KBM-7 (cell line): Measurements from ENCODE around the gene FBXO36.

Experiments used
- DNase-seq: peaks from one replicate; pipeline ENCODE4 v3.0.0-alpha.2; 2015
- in situ Hi-C: fragments of 300-500 bp; cut with MboI; formaldehyde crosslinking; loops from 2 replicates; pipeline ENCODE4 v1.14.3; 2020; ENCODE audit warnings: low sequenced_read_pairs, low pct_unique_long_range_greater_than_20kb, mixed read lengths

Gene FBXO36

DNA sequence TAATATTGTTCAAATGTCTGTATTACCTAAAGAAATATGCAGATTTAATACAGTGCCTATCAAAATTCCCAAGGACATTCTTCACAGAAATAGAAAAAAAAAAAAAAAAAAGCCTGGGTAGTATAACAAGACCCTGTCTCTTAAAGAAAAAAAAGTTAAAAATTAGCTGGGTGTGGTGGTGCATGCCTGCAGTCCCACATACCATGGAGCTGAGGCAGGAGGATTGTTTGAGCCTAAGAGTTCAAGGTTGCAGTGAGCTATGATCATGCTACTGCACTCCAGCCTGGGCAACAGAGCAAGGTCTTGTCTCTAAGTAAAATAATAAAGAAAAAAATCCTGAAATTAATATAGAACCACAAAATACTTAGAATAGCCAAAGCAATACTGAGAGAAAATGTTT, 94.5 kb downstream of the FBXO36 start:
- in situ Hi-C loops = loop anchor here (25.0 kb wide), 1 partner anchor 595 kb away; no protein-coding TSS in a partner anchor
- DNase-seq = no peak

DNA sequence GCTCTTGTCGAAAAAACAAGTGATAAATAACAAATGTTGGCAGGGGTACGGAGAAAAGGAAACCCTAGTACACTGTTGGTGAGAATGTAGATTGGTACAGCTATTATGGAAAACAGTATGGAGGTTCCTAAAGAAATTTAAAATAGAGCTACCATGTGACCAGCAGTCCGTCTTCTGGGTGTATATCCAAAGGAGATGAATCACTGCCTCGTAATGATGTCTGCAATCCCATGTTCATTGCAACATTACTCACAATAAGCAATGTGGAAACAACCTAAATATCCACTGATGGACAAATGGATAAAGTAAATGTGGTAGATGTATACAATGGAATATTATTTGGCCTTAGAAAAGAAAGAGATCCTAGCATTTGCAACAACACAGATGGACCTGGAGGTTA, 95.8 kb downstream of the FBXO36 start:
- DNase-seq = no peak
- in situ Hi-C loops = loop anchor here (25.0 kb wide), 1 partner anchor 594 kb away; no protein-coding TSS in a partner anchor

DNA sequence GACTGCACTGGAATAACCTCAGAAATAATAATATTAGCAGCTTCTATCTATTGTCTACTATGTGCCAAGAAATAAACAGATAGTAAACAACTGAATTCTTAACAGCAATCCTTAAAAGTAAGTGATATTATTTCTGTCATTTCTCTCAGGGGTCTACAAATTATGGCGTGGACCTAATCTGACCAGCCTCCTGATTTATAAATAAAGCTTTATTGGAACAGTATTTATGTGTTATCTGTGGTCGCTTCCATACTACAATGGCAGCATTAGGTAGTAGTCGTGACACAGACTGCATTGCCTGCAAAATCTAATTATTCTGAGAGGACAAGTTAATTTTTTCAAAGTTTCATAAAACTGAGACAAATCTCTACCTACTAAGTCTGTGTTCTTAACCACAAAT, 97.4 kb downstream of the FBXO36 start:
- no peak for DNase-seq
- in situ Hi-C loops = loop anchor here (25.0 kb wide), 1 partner anchor 593 kb away; no protein-coding TSS in a partner anchor

DNA sequence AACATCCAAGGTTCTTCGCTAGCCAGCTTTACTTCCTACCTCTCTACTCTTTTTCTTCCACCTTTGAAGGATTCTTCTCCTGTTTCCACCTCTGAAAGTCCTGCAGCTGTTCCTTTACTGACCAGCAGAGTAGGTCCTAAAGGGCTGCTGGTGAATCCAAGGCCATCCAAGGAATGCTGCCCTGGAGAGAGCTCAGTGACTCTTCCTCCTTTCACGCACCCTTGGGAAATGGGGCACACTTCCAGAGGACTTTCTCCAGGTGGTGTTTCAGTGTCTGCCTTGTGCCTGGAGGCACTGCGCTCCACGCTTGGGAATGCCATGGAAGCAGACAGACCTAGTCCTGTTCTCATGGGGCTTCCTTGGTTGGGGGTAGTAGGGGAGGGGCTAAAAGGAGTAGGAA, 101.0 kb downstream of the FBXO36 start:
- DNase-seq = no peak

DNA sequence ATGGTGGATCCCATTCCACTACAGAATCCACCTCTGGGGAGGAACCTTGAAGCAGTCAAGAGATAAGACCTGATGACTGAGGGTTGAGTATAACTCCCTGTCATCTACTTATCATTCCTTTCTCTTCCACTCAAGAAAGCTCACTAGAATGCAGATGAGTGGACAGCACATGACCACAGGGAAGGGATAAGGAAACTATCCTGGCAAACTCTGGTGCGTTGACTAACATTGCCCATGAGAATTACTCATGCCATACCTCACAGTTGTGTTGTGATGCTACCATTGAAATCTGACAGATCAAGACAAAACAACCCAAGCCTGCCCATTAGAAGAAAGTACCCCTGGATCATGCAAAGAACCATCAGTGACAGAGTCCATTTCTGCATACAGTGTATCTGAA, 119.9 kb downstream of the FBXO36 start:
- in situ Hi-C loops = no loop called here
- no peak for DNase-seq

More for the DNA sequence above, 101.0 kb downstream of the FBXO36 start:
- in situ Hi-C loops = loop anchor here (25.0 kb wide), 1 partner anchor 589 kb away; no protein-coding TSS in a partner anchor

DNA sequence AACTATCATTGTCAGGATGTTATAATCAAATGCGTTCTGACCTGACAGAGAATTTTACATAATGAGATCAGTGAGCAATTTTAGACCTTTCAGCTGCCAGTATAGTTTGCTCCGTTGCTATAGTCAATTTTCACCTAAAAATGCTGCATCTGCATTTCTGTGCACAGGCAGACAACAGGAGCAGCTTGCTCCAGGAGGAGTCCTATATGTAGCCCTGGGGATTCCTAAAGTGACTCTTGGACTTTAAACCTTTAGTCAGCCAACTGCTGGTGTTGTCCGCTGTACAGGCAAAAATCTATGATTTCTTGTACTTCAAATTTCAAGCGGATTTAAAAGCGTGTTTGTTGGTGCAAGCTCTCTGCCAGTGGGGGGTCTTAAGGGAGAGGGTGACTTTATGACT, 120.7 kb downstream of the FBXO36 start:
- in situ Hi-C loops = no loop called here
- DNase-seq = no peak

DNA sequence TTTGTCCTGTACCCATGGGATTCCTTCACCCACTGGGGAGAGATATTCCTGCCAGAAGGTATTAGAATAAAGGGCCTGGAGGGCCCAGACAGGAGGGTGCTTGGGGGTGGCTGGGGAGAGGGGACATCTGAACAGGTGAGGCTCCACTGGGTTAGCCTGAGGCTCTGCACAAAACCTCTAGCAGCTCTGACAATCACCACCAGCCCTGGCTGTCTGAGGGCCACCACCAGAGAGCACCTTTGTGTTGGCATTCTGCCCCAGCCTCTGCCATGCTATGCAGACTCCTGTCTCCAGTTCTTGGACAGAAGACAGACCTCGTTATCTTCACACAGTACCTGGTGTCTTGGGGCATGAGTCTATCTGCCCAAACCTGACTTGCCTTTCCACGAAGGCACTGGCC, 121.2 kb downstream of the FBXO36 start:
- DNase-seq = no peak
- in situ Hi-C loops = no loop called here

DNA sequence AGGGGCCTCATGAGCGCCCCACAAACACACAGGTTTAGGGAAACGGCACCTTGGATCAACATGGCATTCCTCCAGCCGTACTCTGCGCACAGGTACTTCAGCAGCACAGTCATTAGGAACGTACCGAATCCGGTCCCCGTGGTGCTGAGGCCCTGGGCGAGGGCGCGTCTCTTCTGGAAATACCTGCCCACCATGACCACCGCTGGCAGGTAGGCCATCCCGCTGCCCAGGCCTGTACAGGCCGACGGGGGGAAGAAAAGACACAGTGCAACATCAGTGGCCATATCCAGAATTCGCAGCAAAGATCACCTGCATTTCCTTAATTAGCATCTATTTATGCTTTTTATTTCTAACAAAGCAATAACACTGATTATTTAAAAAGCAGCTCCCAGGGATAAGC, 124.2 kb downstream of the FBXO36 start:
- in situ Hi-C loops = no loop called here

DNA sequence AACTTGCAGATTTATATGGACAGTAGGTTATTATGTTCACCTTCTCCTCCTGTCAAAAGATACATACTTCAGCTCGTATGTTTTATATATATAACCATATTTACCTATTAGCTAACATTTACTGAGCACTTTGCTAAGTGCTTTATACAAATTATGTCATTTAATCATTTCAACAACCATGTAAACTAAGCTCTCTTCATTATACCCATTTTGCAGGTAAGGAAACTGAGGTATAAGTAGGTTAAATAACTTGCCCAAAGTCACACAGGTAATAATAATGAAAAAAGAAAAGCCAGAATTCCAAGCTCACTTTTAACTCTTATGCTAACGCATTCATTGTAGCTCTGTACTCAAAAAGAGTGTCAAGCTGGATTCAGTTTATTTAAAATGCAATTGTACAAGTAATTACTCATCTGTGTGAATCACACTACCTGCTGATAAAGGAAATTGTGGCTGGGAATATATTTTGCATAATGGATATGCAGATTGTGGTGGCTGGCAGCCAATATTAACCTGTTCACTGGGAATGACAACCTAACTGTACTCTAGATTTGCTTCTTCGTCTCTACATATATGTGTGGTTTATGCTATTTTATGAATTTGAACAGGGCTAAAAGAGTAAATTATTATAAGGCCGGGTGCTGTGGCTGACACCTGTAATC, 125.8 kb downstream of the FBXO36 start:
- in situ Hi-C loops = no loop called here
- DNase-seq = no peak

More for the DNA sequence above, 124.2 kb downstream of the FBXO36 start:
- DNase-seq = no peak

DNA sequence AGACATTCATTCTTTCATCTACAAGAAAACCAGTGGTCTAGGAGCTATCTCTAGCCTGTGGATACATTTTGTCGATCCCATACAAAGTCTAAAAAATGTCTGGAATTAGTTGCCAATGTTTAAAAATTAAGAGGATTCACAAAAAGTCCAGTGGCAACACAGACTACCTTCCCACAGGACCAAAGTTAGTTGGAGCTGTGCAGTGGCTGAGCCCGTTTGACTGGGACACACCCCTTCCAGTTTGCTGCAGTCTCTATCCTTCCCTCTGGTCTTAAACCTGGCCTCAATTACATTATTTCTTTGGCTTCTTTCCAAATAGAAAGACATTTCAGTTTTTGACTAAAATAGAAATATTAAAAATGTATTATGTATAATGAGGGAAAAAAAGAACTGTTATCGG, 127.8 kb downstream of the FBXO36 start:
- DNase-seq = no peak
- in situ Hi-C loops = no loop called here

DNA sequence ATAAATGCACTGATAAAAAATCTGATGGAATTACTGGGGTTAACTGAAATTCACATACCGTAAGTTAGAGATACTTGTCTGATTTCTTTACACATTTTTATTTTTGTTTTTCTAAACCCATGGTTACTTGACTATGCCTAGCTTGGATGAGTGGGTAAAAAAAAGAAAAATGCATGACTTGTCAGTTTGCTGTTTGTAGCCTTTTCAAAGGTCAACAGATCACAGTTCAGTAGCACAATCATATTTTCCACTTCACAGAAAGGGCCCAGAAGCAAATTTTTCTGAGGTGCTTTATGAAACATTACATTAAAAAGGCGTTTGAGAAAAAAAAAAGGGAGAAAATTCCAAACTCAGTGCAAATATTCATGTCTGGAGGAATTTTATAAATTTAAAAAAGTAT, 130.0 kb downstream of the FBXO36 start:
- in situ Hi-C loops = no loop called here

DNA sequence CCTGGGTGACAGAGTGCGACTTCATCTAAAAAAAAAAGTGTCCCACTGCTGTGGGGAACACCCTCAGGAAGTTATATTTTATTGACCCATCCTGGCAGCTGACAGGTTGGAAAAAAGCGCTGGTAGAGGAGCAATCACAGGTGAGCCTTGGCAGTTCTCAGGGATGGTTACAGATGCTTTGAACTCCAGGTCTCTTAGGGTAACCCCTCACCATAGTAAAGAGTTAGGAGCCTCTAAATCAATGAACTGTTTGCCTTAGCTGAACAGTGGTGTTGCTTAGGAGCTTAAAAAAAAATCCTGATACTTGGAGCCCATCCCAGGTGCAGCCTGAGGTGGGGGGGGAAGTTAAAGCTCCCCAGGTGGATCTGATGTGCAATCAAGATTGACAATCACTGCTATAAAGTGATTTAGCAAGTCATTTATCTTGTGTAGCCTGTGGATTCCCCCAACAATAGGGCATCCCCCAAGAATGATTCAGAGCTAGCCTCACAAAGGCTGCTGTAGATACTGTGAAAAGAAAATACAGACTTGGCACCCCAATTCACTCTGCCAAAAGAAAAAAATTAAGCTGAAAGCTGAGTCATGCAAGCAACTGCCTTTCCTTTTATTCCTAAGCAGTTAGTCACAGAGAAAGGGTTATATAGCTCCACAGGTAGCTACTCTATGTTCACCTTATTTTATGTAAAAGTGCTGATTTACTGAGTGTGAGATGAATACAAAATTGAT, 131.6 kb downstream of the FBXO36 start:
- in situ Hi-C loops = no loop called here
- no peak for DNase-seq

More for the DNA sequence above, 130.0 kb downstream of the FBXO36 start:
- no peak for DNase-seq

DNA sequence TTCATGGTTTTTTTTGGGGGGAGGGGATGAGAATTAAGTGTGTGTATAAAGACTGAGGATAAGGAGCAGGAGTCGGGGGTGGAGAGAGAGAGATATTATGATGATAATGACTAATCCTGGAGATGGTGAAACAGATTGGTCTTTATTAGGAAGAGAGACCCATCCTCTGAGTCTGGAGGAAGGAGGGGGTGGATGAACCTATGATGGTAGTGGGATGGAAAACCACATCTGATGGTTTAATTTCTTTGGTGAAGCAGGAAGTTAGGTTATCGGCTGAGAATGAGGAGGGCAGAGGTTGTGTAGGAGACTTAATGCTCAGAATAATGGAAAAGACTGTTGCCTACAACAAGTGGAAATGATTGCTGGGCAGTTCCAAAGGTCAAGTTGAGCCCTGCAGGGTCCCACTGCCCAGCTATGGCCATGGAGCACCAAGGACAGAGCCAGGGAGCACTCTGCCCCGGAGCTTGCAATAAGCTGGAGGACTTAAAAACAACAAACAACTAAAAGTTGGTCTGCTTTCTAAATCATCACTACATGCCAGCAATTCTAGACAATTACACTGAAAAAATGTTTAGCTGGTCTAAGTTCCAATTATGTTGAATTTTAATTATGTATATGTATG, 138.5 kb downstream of the FBXO36 start:
- in situ Hi-C loops = no loop called here
- no peak for DNase-seq
